ENCODE results near the gene VIPR2.
"Not testable (repeated sequence)": the region's sequence is repeated elsewhere in the genome, so short reads cannot be mapped to it uniquely, and the experiment has no call there.

Gene VIPR2

GRCh38 chr7:159127691-159128642 lies 16.7 kb downstream of the VIPR2 start:
- TF ChIP-seq CTCF (IDR thresholded peaks at IDR 0.05; ENCODE audit: low read depth, low read length): no peak
- no peaks in the 10 kb centered on the region for H3K27me3 ChIP-seq (ENCODE audit: insufficient read depth, low read depth, severe bottlenecking)
- no peak overlapping the region for H3K4me3 ChIP-seq (ENCODE audit: low read depth, low read length)
- no peaks in the 10 kb centered on the region for H3K36me3 ChIP-seq
- DNase-seq: no peak
- no peaks in the 10 kb centered on the region for H3K9me3 ChIP-seq (ENCODE audit: severe bottlenecking)
- no peak overlapping the region for H3K27ac ChIP-seq

- Histone ChIP-seq H3K27me3 (ENCODE audit: insufficient read depth, low read depth, severe bottlenecking) (no peaks in the 10 kb centered on the region), H3K9me3 (ENCODE audit: severe bottlenecking) (no peaks in the 10 kb centered on the region), H3K27ac (no peak overlapping the region), H3K4me3 (ENCODE audit: low read depth, low read length) (no peak overlapping the region), H3K36me3 (no peaks in the 10 kb centered on the region)
- DNase-seq: no peak
- TF ChIP-seq CTCF (IDR thresholded peaks at IDR 0.05; ENCODE audit: low read depth, low read length): no peak
These were observed 18.1 kb downstream of the VIPR2 start for GRCh38 chr7:159126311-159127260.

GRCh38 chr7:159125955-159126270 lies 18.8 kb downstream of the VIPR2 start:
- H3K27me3 ChIP-seq (ENCODE audit: insufficient read depth, low read depth, severe bottlenecking): no peaks in the 10 kb centered on the region
- H3K36me3 ChIP-seq: no peaks in the 10 kb centered on the region
- H3K9me3 ChIP-seq (ENCODE audit: severe bottlenecking): no peaks in the 10 kb centered on the region
- no peak overlapping the region for H3K27ac ChIP-seq
- no peak for TF ChIP-seq CTCF (IDR thresholded peaks at IDR 0.05; ENCODE audit: low read depth, low read length)
- no peak for DNase-seq
- no peak overlapping the region for H3K4me3 ChIP-seq (ENCODE audit: low read depth, low read length)

GRCh38 chr7:159125104-159125954 lies 19.3 kb downstream of the VIPR2 start:
- Histone ChIP-seq H3K36me3 (no peaks in the 10 kb centered on the region), H3K4me3 (ENCODE audit: low read depth, low read length) (no peak overlapping the region), H3K27me3 (ENCODE audit: insufficient read depth, low read depth, severe bottlenecking) (no peaks in the 10 kb centered on the region), H3K27ac (no peak overlapping the region), H3K9me3 (ENCODE audit: severe bottlenecking) (no peaks in the 10 kb centered on the region)
- DNase-seq: no peak
- TF ChIP-seq CTCF (IDR thresholded peaks at IDR 0.05; ENCODE audit: low read depth, low read length): no peak

- H3K9me3 ChIP-seq (ENCODE audit: severe bottlenecking); H3K27me3 ChIP-seq (ENCODE audit: insufficient read depth, low read depth, severe bottlenecking); DNase-seq; H3K27ac ChIP-seq; H3K36me3 ChIP-seq; H3K4me3 ChIP-seq (ENCODE audit: low read depth, low read length): not testable (repeated sequence)
These were observed 20.9 kb downstream of the VIPR2 start for GRCh38 chr7:159123793-159124192.

- H3K9me3 ChIP-seq (ENCODE audit: severe bottlenecking); H3K36me3 ChIP-seq; H3K27ac ChIP-seq; H3K27me3 ChIP-seq (ENCODE audit: insufficient read depth, low read depth, severe bottlenecking); DNase-seq; H3K4me3 ChIP-seq (ENCODE audit: low read depth, low read length): not testable (repeated sequence)
These were observed 21.4 kb downstream of the VIPR2 start for GRCh38 chr7:159123294-159123693.

All from WERI-Rb-1 (cell line).